PC-9 (cell line): ENCODE measurements around the gene SSBP4. TPM values are rescaled to one million over a fixed set of nuclear protein-coding genes. Genes with fewer than 3 reads are reported as not detected.

Source experiments
- microRNA-seq: library from miRNA; unstranded; fragments of <30 nt; microRNA quantifications from one replicate; pipeline ENCODE4 v1.2.0, GENCODE V29; 2021; ENCODE audit warnings: borderline number of aligned reads, borderline replicate concordance
- total RNA-seq: library from RNA; stranded (reverse); gene quantifications from 2 replicates; pipeline ENCODE4 v1.2.3, GENCODE V29; 2021

Gene SSBP4
- total RNA-seq, 1 experiment from 2014 or later: 56.6 TPM

Small RNA genes within 50 kb of the gene (microRNA-seq; reads per million reads assigned to microRNA genes)
- not detected for gene MIR3189

Other genes with a start within 250 kb of the SSBP4 start
- gene IFI30, start 245.6 kb upstream of the SSBP4 start, total RNA-seq: 26.1 and 35.8 TPM in 2 replicates
- gene MPV17L2, start 226.2 kb upstream of the SSBP4 start, total RNA-seq: 11.2 and 12.1 TPM in 2 replicates
- gene RAB3A, start 215.4 kb upstream of the SSBP4 start, total RNA-seq: 4.0 and 4.1 TPM in 2 replicates
- 2.2 and 3.8 TPM in 2 replicates for gene PDE4C, start 193.0 kb upstream of the SSBP4 start, total RNA-seq
- 5.6 and 7.3 TPM in 2 replicates for gene IQCN, start 144.9 kb upstream of the SSBP4 start, total RNA-seq
- 115 and 150 TPM in 2 replicates for gene JUND, start 137.8 kb upstream of the SSBP4 start, total RNA-seq
- gene LSM4, start 96.3 kb upstream of the SSBP4 start, total RNA-seq: 291 and 323 TPM in 2 replicates
- gene PGPEP1, start 78.8 kb upstream of the SSBP4 start, total RNA-seq: 42.0 and 53.6 TPM in 2 replicates
- gene GDF15, start 33.2 kb upstream of the SSBP4 start, total RNA-seq: 15.1 and 17.2 TPM in 2 replicates
- not detected in 2 replicates for gene LRRC25, start 21.8 kb upstream of the SSBP4 start, total RNA-seq
- 129 and 142 TPM in 2 replicates for gene ISYNA1, start 18.7 kb downstream of the SSBP4 start, total RNA-seq
- gene ELL, start 102.7 kb downstream of the SSBP4 start, total RNA-seq: 12.9 and 14.6 TPM in 2 replicates
- gene FKBP8, start 124.2 kb downstream of the SSBP4 start, total RNA-seq: 231 and 320 TPM in 2 replicates
- gene KXD1, start 138.5 kb downstream of the SSBP4 start, total RNA-seq: 97.0 and 101 TPM in 2 replicates
- 1,141 and 1,151 TPM in 2 replicates for gene UBA52, start 152.5 kb downstream of the SSBP4 start, total RNA-seq
- gene REX1BD, start 169.4 kb downstream of the SSBP4 start, total RNA-seq: 44.8 and 64.3 TPM in 2 replicates
- gene CRLF1, start 187.4 kb downstream of the SSBP4 start, total RNA-seq: 0.46 and 2.8 TPM in 2 replicates
- 0.65 and 2.5 TPM in 2 replicates for gene TMEM59L, start 193.5 kb downstream of the SSBP4 start, total RNA-seq
- 11.8 and 12.5 TPM in 2 replicates for gene KLHL26, start 217.6 kb downstream of the SSBP4 start, total RNA-seq